Suprapubic skin (tissue), 3 donors: Measurements from ENCODE around the gene DDN.

ENCODE experiments used
- CTCF ChIP-seq, 2 donors: fragments of 200-600 bp in 1 of 2; fragments of 450-650 bp in 1 of 2; sonication (generic) in 1 of 2; IDR thresholded peaks; one replicate each; pipeline ENCODE4 v1.5.1; 2016 to 2019; ENCODE audit warnings: antibody characterized with exemption in 2 of 2, mild to moderate bottlenecking in 1 of 2, moderate library complexity in 1 of 2
- POLR2A ChIP-seq, 2 donors: fragments of 450-650 bp; IDR thresholded peaks; one replicate each; pipeline ENCODE4 v1.6.1; 2017; ENCODE audit warnings: antibody characterized with exemption in 2 of 2, mild to moderate bottlenecking in 2 of 2, moderate library complexity in 2 of 2

DNA sequence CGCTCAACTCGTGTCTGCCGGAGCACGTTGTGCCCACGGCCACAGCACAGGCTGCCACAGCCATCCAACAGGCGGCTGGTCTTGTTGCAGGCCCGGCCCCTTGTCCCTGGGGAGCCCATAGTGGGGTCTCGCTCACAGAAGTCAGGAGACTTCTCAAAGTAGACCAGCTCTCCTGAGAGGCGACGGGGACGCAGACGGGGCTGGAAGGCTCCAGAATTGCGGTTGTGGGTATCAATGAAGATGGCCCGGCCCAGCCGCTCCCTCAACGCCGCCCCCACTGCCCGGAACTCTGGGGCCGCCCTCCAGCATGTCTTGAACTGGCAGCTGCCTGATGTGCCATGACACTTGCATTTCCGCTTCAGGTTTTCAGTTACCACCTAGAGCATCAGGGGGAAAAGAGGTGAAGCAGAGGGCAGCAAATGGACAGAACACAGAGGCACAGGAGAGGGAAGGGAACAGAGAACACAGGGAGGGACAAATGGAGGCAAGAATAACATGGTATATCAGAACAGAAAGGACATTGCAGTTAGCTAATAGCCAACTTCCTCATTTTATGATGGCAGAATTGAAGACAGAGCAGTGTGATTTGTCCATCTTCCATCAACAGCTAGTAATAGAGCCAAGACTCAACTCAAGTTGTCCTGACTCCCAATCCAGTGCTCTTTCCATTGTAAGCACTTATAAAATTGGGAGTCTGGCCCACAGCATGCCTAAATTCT, 32.8 kb downstream of the DDN start:
- no peak for TF ChIP-seq CTCF (IDR thresholded peaks at IDR 0.05)
- TF ChIP-seq POLR2A (IDR thresholded peaks at IDR 0.05): no peak
